Measurements from ENCODE around the gene CDKN1A. TPM values are rescaled to one million over a fixed set of nuclear protein-coding genes. Genes with fewer than 3 reads are reported as not detected.

The CDKN1A gene
- total and polyA plus RNA-seq, 10 of the 15 experiments (the other 5 are each of a cell fraction or from before 2014, with no cell fraction given): 25.2 to 637 (median 216) TPM

DNA sequence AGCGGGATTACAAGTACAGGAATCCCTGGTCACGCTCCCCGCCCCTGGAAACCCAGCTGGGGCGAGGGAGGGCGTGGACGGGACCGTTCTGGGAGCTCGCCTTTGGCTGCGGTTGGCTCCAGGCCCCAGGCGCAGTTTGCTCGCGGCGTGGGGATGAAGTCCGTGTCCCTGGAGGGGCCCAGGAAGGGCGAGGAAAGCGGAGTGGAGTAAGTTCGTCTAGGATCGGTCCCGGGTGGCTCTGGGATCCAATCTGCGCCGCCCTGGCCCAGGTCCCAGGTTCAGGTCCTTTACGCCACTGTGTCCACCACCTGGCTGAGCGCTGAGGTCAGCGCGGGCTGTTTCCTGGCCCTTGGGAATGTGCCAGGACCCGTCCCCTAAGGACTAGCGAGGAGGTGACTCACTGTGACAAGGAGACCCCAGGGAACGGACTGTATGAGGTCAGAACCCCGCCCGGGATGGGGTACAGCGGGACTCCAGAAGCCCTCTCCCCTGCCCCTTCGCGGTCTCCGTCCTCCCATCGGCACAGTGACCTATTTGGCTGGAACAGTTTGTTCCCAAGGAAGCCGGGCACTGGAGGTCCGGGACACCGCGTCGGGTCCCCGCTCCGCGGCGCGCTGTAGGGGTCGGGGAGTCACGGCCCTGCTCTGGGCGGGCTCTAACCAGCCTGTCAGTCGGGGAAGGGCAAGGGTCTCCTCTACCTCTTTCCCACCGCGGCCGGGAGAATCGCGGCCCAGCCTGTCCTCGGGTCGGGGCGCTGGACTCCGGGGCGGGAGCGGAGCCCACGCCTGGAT is 724 bp downstream of the CDKN1A start (continued):
- TF ChIP-seq, protein P1, sequence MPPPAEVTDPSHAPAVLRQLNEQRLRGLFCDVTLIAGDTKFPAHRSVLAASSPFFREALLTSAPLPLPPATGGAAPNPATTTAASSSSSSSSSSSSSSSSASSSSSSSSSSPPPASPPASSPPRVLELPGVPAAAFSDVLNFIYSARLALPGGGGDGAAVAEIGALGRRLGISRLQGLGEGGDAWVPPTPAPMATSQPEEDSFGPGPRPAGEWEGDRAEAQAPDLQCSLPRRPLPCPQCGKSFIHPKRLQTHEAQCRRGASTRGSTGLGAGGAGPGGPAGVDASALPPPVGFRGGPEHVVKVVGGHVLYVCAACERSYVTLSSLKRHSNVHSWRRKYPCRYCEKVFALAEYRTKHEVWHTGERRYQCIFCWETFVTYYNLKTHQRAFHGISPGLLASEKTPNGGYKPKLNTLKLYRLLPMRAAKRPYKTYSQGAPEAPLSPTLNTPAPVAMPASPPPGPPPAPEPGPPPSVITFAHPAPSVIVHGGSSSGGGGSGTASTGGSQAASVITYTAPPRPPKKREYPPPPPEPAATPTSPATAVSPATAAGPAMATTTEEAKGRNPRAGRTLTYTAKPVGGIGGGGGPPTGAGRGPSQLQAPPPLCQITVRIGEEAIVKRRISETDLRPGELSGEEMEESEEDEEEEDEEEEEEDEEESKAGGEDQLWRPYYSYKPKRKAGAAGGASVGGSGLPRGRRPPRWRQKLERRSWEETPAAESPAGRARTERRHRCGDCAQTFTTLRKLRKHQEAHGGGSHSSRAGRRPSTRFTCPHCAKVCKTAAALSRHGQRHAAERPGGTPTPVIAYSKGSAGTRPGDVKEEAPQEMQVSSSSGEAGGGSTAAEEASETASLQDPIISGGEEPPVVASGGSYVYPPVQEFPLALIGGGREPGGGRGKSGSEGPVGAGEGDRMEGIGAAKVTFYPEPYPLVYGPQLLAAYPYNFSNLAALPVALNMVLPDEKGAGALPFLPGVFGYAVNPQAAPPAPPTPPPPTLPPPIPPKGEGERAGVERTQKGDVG (CRISPR knock-in tag; IDR thresholded peaks at IDR 0.05): no peak

DNA sequence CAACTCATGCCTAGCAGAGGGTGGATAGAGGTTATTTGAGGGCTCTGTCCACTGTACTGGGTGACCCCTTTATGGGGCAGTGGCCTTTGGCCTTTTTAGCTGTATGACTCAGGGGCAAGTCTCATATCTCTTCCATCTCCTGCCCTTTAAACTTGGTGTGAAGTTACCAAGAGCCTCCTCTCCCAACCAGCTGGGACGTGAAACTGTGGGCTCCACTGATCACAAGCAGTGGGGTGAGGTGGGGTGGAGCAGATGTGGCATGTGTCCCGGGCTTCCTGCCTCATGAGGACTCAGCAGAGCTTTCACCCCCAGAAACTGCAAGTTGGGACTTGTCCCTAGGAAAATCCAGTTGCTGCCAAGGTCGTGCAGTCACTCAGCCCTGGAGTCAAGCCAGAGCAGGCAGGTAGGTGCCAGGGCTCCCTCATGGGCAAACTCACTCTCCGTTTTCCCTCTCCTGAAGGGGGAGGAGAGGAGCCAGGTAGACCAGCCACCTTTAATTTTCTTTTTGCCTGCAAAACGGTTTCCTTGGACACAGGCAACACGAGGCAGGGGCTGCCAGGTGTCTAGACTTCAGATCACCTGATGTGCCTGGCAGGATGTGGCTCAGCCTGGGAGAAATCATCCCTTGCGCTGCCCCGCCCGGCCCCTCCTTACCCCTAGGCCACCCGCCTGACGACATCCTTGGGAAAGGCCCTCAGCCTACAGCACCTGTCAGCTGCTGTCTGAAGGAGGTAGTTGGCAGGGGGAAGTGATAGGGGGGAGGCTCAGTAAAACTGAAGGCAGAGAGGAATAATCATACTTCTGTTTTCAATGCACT is 4.0 kb downstream of the CDKN1A start:
- Histone ChIP-seq H3K27ac (ENCODE audit: control insufficient read depth, insufficient read depth) (peak overlapping the region; percentile 75), H2AFZ (ENCODE audit: control insufficient read depth, low read depth, low read length) (no peak overlapping the region), H3K4me2 (ENCODE audit: control insufficient read depth, insufficient read depth) (peak overlapping the region; percentile 71), H3K9ac (ENCODE audit: control insufficient read depth, insufficient read depth, low read length) (peak overlapping the region; percentile 54), H3K4me1 (ENCODE audit: control insufficient read depth, insufficient read depth, low read length) (peaks cover 43% of the 10 kb centered on the region), H3K27me3 (replicated peaks in 1 of 2; ENCODE audit: control insufficient read depth in 2 of 2, insufficient read depth in 2 of 2, low read length in 1 of 2) (no peaks in the 10 kb centered on the region), H3K79me2 (ENCODE audit: control insufficient read depth, insufficient read depth, low read length) (peaks cover 72% of the 10 kb centered on the region), H3K9me3 (replicated peaks; ENCODE audit: control insufficient read depth, insufficient read depth, low read length) (no peaks in the 10 kb centered on the region; the same call in 2 of the 3 replicates), H4K20me1 (ENCODE audit: control insufficient read depth, insufficient read depth) (peaks cover 15% of the 10 kb centered on the region), H3K36me3 (ENCODE audit: control insufficient read depth in 2 of 2, insufficient read depth in 2 of 2, low read length in 1 of 2) (peaks cover 31 to 38% of the 10 kb centered on the region in 2 experiments), H3K4me3 (peak overlapping the region; percentile 44)
- no peak for DNase-seq (ENCODE audit: low read depth, low spot score)
- WGBS (ENCODE audit: insufficient coverage, insufficient replicate concordance, low lambda C conversion rate, missing lambda C conversion rate): under 1% methylated on average over 11 of the region's 11 CpGs
- FAIRE-seq: peak; percentile 59
- ChIA-PET SMC1A (ENCODE audit: uncharacterized antibody, unreplicated experiment) (interaction anchor here (0.7 to 12.0 kb wide), 17 partner anchors 8 to 476 kb away, joined by 3 to 199 read pairs (median 5); no protein-coding TSS in a partner anchor), CTCF (interaction anchor here (0.6 to 10.7 kb wide), 19 partner anchors 17 to 191 kb away, joined by 3 to 146 read pairs (median 8); partner anchors contain the start of gene PPIL1), POLR2A (interaction anchor here (0.6 to 13.6 kb wide), 15 partner anchors 17 to 103 kb away, joined by 3 to 243 read pairs (median 6); no protein-coding TSS in a partner anchor), RAD21 (ENCODE audit: unreplicated experiment) (interaction anchor here (0.7 to 10.6 kb wide), 18 partner anchors 10 to 259 kb away, joined by 3 to 195 read pairs (median 4); no protein-coding TSS in a partner anchor)
- intact Hi-C loops (cut with micrococcal nuclease; ENCODE audit: unreplicated experiment) (loop anchor here (2.0 to 5.0 kb wide), 4 partner anchors 44 to 260 kb away; partner anchors contain the start of genes KCTD20, PXT1 and STK38), in situ Hi-C loops (cut with MboI) (loop anchor here (5.0 kb wide), 1 partner anchor 60 kb away; no protein-coding TSS in a partner anchor)
- no TSS peak for BruUV-seq (replicated peaks)
- peak; percentile 49 for ATAC-seq
- no peak for TF ChIP-seq CHD1 (IDR thresholded peaks at IDR 0.05; ENCODE audit: low read depth, low read length)
- peak; percentile 5 for TF ChIP-seq SP1 (IDR thresholded peaks at IDR 0.05; ENCODE audit: low read depth, low read length)
- no peak for TF ChIP-seq RB1 (IDR thresholded peaks at IDR 0.05; ENCODE audit: borderline replicate concordance)
- TF ChIP-seq, protein P2, sequence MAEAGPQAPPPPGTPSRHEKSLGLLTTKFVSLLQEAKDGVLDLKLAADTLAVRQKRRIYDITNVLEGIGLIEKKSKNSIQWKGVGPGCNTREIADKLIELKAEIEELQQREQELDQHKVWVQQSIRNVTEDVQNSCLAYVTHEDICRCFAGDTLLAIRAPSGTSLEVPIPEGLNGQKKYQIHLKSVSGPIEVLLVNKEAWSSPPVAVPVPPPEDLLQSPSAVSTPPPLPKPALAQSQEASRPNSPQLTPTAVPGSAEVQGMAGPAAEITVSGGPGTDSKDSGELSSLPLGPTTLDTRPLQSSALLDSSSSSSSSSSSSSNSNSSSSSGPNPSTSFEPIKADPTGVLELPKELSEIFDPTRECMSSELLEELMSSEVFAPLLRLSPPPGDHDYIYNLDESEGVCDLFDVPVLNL (IDR thresholded peaks at IDR 0.05; ENCODE audit: low read depth, low read length): no peak
- 0 out of 2 replicates have a peak, but pooled peaks have one; percentile 30 for TF ChIP-seq GATAD2B (conservative IDR thresholded peaks at IDR 0.05; ENCODE audit: low read depth)
- TF ChIP-seq, protein P3, sequence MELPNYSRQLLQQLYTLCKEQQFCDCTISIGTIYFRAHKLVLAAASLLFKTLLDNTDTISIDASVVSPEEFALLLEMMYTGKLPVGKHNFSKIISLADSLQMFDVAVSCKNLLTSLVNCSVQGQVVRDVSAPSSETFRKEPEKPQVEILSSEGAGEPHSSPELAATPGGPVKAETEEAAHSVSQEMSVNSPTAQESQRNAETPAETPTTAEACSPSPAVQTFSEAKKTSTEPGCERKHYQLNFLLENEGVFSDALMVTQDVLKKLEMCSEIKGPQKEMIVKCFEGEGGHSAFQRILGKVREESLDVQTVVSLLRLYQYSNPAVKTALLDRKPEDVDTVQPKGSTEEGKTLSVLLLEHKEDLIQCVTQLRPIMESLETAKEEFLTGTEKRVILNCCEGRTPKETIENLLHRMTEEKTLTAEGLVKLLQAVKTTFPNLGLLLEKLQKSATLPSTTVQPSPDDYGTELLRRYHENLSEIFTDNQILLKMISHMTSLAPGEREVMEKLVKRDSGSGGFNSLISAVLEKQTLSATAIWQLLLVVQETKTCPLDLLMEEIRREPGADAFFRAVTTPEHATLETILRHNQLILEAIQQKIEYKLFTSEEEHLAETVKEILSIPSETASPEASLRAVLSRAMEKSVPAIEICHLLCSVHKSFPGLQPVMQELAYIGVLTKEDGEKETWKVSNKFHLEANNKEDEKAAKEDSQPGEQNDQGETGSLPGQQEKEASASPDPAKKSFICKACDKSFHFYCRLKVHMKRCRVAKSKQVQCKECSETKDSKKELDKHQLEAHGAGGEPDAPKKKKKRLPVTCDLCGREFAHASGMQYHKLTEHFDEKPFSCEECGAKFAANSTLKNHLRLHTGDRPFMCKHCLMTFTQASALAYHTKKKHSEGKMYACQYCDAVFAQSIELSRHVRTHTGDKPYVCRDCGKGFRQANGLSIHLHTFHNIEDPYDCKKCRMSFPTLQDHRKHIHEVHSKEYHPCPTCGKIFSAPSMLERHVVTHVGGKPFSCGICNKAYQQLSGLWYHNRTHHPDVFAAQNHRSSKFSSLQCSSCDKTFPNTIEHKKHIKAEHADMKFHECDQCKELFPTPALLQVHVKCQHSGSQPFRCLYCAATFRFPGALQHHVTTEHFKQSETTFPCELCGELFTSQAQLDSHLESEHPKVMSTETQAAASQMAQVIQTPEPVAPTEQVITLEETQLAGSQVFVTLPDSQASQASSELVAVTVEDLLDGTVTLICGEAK (IDR thresholded peaks at IDR 0.05; ENCODE audit: borderline replicate concordance): no peak
- TF ChIP-seq RAD51 (IDR thresholded peaks at IDR 0.05): peak; percentile 62
- TF ChIP-seq NR2F1 (conservative IDR thresholded peaks at IDR 0.05): peak; percentile 87
- TF ChIP-seq SRF (IDR thresholded peaks at IDR 0.05; ENCODE audit: low read depth in 2 of 2, low read length in 2 of 2): no peak
